HG02852 (cell line): Measurements from ENCODE around the gene BCKDHA.
"Not testable (repeated sequence)": the region's sequence is repeated elsewhere in the genome, so short reads cannot be mapped to it uniquely, and the experiment has no call there.

Experiments used
- ATAC-seq: cut with Tn5 transposase; IDR thresholded peaks from one replicate; pipeline ENCODE4 v1.9.1; 2021; ENCODE audit warnings: mild to moderate bottlenecking, moderate library complexity; ENCODE audit not compliant: unreplicated experiment

BCKDHA gene

DNA sequence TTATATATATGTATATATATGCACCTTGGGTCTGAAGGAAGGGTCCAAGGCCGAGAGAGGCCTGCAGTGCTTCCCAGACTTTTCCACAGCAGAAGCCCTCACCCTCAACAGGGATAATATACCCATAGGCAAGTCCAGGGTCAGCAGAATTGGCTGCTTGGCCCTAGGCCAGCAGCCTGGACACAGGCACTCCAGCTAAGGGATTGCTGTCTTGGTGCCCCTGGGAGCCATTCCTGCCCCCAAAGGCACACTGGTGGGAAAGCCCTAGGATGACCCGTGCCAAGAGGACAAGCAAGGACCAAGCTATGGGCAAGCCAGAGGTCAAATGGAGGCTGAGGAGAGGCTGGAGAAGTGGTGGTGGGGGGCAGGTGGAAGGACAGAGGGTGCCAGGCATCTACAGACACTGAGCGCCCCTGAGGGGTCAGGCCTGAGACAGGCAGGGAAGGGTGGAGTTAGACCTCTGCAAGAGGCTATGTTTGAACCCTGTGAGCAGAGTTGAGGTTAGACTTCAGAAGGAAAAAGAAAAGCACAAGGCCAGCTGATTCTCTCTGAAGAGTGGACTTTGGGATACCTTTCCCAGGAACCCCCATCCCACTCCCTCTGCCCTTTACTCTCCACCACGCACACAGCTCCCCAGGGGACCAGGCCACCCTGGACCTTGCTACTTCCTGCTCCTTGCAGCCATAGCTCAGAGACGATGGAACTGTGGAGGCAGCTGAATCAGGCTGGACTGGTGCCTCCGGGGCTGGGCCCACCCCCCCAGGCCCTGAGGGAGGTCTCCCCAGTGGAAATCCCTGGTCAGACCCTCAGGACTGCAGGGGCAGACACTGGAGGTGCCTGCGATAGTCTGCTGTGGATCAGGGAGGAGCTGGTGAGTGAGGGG is 45.1 kb downstream of the BCKDHA start, which contains the start of gene ERICH4:
ERICH4 (plus strand) TSS at position 684 of the 883 bp plus-strand sequence; CDS start at position 698, 14 bp downstream.
- no peak for ATAC-seq

DNA sequence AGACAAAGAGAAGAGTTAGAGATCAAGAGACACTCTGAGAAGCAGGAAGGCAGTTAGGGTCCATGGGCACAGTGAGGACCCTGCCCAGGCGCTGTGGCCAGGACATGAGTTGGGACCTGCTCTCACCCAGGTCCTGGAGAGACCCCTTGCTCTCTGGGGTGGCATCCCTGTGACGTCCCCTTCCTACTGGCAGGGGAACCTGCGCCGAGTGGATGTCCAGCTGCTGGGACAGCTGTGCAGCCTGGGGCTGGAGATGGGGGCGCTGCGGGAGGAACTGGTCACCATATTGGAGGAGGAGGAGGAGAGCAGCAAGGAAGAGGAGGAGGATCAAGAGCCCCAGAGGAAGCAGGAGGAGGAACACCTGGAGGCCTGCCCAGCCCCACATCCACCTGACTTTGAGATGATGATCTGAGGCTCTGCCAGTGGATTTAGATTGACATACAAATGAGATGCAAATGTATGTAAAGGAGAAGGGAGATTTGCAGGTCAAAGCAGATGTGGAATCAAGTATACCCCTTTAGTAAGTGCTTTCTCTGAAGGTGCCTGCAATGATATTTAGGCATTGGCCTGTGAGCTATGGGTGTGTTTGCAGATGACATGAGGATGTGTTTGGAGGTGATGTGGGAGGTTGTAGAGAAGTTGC is 46.3 kb downstream of the BCKDHA start:
- ATAC-seq = no peak

DNA sequence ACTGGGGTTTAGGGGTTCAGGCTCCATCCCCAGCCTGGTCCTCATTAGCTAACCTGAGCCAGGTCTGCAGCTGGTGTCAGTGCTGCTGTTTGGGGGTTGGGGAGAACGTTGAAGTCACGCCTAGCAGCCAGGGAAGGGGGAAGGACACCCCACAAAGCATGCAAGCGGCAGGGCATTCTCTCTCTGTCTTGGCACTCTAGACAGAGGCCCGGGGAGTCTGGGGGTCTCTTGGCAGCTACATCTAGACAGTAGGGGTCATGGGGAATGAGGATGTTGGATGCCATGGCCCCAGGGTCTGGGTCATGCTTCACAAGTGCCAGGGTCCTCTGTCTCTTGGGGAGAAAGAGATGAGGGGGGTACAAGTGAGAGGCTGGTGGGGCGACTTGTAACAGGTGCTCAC is 48.0 kb downstream of the BCKDHA start:
- no peak for ATAC-seq

DNA sequence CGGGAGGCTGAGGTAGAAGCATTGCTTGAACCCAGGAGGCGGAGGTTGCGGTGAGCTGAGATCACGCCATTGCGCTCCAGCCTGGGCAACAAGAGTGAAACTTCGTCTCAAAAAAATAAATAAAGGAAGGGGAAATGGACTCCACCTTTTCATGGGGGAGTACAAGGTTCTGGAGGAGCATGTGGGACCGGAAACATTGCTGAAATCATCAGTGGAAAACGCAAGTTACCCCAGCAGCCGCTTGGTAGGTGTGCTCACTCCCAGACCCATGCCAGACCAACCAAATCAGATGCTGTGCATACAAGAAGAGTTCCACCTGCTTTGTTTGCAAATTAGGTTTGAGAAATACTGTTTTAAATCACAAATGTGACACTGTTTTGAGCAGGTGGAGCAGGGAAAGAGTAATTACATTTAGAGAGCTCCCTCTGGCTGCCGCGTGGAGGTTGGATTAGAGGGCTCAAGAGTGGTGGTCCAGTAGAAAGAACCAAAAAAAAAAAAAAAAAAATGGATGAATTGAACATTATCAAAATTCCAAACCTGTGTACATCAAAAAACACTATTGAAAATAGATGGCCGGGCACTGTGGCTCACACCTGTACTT is 50.2 kb downstream of the BCKDHA start:
- ATAC-seq = no peak

DNA sequence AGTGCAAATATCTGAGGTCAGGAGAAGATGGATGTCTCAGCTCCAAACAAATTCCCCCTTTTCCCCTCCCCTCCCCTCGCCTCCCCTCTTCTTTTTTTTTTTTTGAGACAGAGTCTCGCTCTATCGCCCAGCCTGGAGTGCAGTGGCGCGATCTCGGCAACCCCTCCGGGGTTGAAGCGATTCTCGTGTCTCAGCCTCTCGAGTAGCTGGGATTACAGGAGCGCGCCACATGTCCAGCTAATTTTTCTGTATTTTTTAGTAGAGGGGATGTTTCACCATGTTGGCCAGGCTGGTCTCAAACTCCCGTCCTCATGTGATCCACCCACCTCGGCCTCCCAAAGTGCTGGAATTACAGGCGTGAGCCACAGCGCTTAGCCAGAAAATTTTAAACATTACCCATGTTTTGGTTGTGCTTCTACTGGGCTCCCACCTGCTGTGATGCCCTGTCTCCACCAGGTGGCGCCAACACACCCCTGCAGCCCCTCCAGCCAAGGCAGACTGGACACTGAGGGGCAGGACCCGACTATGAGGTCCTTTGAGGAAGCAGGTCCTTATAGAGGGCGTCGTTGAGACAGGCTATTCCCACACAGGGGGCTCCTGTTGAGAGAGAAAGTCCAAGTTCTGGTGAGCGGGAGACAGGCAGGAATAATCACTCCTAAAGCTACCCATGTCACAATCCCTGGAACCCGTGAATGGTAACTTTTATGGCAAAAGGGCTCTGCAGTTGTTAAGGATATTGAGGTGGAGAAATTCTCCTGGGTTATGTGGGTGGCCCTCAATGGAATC is 51.7 kb downstream of the BCKDHA start:
- no peak for ATAC-seq

DNA sequence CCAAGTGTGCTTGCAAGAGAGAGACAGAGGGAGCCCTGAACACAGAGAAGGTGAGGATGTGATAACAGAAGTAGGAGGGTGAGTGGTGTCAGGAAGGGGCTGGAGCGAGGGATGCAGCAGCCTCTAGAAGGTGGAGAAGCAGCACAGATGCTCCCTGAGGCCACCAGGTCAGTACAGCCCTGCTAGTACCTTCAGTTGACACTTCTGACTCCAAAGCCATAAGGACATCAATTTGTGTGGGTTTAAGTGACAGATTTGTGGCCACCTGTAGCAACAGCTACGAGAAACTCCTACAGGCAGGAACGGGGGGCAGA is 52.2 kb downstream of the BCKDHA start:
- ATAC-seq = no peak

DNA sequence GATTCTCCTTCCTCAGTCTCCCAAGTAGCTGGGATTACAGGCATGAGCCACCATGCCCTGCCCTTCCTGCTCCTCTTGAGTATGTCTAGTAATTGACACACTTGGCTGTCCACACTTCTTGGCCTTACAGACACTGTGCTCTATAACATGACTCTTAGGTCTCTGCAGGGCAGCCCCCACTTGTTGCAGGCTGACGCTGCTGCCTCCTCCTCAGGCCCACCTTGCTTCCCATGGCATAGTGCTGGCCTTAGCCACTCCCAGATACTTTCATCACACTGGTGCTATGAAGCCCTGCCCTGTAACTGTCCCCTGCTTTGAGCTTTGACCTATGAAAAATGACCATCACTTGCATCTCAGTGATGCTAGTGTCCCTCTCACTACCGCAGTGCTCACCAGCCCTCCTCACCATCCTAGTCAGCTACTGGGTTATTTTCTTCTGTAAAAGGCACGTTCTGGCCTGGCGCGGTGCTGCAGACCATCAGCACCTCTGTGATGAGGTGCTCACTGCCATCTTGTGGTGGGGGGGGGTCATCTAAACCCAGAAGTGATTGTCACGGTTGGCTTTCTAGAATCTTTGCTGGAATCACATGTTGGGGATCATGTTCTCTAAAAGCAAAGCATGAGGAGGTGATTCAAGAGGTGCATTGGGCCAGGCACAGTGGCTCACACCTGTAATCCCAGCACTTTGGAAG is 55.1 kb downstream of the BCKDHA start:
- no peak for ATAC-seq

DNA sequence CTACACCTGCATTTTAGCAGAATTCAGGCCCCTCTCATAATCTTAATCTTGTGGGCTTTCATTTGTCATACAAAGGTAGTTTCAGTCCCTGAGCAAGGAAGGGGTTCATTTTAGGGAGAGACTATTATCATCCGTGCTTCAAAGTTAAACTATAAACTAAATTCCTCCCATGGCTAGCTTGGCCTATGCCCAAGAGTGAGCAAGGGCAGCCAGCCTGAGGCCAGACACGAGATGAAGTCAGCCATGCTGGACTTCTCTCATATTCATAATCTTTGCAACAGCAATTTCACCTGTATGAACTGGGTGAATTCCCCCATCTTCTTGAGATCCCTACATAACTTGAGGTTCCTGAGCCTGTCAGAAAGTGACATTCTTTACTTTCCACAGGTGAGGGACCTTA is 58.3 kb downstream of the BCKDHA start:
- no peak for ATAC-seq

DNA sequence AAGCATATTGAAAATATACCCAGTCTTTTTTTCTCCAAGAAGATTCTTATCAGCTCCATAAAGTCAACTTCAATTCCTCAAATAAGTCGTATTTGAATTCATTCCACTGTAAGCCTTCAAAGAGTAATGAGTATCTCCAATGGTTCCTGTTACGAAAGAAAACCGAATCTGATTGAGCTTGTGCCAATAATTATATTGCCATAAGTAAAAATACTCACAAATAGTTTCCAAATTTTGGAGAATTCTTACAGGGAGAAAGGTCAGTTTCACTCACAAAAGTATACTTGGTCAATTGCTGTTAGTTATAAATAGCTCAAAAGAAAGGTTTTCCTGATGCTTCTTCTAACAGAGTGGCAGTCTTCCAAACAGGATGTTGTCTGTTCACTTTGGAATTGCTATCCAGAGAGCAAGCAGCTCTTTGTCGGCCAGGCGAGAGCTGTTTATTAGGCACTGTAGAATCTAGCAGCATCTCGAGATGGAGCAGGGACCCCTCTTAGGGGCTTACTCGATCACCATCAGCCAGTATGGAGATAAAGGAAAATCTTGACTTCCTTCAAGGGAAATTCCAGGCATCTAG is 58.8 kb downstream of the BCKDHA start:
- no peak for ATAC-seq

DNA sequence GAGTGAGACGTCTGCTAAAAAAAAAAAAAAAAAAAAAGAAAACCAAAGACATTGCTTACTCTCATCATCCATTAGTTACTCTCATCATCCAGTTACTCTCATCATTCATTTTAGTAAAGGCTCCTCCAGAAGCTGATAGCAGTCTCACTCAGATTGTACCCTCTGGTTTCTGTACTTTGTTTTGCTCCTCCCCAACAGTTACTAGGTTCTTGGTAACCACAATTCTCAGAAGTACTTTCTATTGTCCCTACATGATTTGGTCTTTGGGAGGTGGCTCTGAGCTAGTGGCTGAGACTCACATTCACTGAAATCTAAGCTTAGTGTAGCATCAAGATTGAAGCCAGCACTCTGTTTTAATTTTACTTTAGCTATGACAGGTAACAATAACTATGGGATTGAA is 59.6 kb downstream of the BCKDHA start:
- ATAC-seq = no peak

DNA sequence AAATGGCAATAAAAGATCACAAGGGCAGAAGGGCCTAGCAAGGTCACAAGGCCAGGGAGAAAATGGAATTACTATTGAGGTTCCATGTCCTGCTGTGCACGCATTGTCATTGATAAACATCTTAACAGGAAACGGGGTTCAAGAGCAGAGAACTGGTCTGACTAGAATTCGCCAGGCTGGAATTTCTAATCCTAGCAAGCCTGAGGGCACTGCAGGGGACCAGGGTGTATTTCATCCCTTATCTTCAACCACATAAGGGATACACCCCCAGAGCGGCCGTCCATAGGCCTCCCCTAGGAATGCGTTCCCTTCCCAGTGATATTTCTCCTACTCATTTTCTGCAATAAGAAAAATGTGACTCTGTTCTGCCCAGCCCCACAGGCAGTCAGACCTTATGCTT is 64.9 kb downstream of the BCKDHA start:
- no peak for ATAC-seq

DNA sequence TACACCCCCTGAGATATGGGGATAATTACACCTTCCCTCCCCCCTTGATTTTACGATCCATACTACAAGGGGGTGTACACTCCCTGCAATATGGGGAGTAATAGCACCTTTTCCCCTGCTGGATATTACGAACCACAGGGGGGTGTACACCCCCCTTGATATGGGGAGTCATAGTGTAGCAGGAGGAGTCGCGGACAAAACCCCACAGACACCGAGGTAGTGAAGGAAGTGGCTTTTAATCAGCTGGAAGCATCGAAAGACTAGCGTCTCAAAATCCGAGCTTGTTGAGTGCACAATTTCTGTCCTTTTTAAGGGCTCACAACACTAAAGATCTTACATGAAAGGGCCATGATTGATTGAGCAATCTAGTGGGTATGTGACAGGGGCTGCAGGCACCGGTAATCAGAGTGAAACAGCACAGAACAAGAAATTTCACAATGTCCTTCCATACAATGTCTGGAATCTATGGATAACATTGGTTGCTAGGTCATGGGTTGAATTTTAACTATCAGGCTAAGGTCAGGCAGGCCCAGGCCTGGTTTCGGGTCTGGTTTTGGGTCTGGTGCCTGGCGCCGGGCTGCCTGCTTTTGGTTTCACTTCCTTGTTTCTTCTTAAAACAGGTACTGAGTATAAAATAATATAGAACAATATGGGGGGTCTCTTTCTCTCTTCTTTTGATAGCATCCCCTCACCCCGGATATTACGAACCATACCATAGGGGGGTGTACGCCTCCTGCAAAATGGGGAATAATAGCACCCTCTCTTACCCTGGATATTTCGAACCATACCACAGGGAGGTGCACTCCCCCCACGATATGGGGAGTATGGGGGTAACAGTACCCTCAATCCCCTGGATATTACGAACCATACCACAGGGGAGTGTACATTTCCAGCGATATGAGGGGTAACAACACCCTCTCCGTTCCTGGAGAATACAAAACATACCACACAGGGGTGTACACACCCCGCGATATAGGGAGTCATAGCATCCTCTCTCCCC is 65.9 kb downstream of the BCKDHA start:
- not testable (repeated sequence) for ATAC-seq
